ENCODE measurements around the gene RRM1.
"Not testable (repeated sequence)": the region's sequence is repeated elsewhere in the genome, so short reads cannot be mapped to it uniquely, and the experiment has no call there.

RRM1 gene

GRCh38 chr11:4146772-4147098 lies 52.1 kb downstream of the RRM1 start:
- peaks cover 1% of the 10 kb centered on the region for H3K36me3 Mint-ChIP-seq
- no peaks in the 10 kb centered on the region for H3K27me3 Mint-ChIP-seq

DNA sequence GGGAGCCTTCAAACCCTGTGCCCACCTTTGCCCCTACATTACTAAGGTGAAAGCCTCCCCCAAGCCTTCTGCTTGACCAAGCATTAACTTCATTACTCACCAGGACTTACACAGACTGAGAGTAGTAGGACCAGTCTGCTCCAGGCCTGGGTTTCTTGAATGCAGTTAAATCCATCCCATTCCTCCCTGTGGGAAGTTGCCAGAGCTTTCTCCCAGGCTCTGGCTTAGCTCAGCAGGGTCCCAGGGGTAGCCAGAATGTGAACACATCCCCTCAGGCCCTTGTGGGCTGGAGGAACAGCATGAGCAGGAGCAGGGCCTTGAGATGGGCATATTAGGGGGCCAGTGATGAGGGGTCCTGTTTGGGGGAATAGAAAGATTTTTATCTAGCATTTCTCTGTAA lies 59.9 kb downstream of the RRM1 start:
- H3K36me3 Mint-ChIP-seq = peaks cover 1% of the 10 kb centered on the region
- no peaks in the 10 kb centered on the region for H3K27me3 Mint-ChIP-seq
- H3K9me3 Mint-ChIP-seq = no peaks in the 10 kb centered on the region
- H3K27ac Mint-ChIP-seq = no peak overlapping the region
- no peaks in the 10 kb centered on the region for H3K4me1 Mint-ChIP-seq
- no peak overlapping the region for H3K4me3 Mint-ChIP-seq

More at GRCh38 chr11:4146772-4147098, 52.1 kb downstream of the RRM1 start:
- H3K27ac Mint-ChIP-seq = no peak overlapping the region
- H3K4me1 Mint-ChIP-seq = no peaks in the 10 kb centered on the region
- no peak overlapping the region for H3K4me3 Mint-ChIP-seq
- no peaks in the 10 kb centered on the region for H3K9me3 Mint-ChIP-seq

- H3K4me3 Mint-ChIP-seq = no peak overlapping the region
- H3K9me3 Mint-ChIP-seq = no peaks in the 10 kb centered on the region
- H3K27me3 Mint-ChIP-seq = no peaks in the 10 kb centered on the region
- H3K27ac Mint-ChIP-seq = no peak overlapping the region
- H3K36me3 Mint-ChIP-seq = peaks cover 1% of the 10 kb centered on the region
- no peaks in the 10 kb centered on the region for H3K4me1 Mint-ChIP-seq
Measured at GRCh38 chr11:4156571-4156970, 62.0 kb downstream of the RRM1 start.

DNA sequence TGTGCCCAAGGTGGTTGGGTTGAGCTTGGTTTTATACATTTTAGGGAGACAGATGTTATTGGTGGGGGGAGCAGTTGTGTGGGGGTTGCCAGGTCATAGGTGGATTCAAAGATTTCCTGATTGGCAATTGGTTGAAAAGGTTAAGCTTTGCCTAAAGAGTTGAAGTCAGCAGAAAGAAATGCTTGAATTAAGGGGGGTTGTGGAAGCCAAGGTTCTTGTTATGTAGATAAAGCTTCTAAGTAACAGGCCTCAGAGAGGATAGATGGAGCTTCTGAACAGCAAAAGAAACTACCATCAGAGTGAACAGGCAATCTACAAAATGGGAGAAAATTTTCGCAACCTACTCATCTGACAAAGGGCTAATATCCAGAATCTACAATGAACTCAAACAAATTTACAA lies 64.2 kb downstream of the RRM1 start:
- H3K27ac Mint-ChIP-seq, H3K36me3 Mint-ChIP-seq, H3K9me3 Mint-ChIP-seq, H3K4me3 Mint-ChIP-seq, H3K27me3 Mint-ChIP-seq, H3K4me1 Mint-ChIP-seq: not testable (repeated sequence)

GRCh38 chr11:4161305-4161704 lies 66.7 kb downstream of the RRM1 start:
- Mint-ChIP-seq H3K9me3 (no peaks in the 10 kb centered on the region), H3K4me3 (no peak overlapping the region), H3K4me1 (no peaks in the 10 kb centered on the region), H3K27me3 (no peaks in the 10 kb centered on the region), H3K27ac (no peak overlapping the region), H3K36me3 (peaks cover 1% of the 10 kb centered on the region)

DNA sequence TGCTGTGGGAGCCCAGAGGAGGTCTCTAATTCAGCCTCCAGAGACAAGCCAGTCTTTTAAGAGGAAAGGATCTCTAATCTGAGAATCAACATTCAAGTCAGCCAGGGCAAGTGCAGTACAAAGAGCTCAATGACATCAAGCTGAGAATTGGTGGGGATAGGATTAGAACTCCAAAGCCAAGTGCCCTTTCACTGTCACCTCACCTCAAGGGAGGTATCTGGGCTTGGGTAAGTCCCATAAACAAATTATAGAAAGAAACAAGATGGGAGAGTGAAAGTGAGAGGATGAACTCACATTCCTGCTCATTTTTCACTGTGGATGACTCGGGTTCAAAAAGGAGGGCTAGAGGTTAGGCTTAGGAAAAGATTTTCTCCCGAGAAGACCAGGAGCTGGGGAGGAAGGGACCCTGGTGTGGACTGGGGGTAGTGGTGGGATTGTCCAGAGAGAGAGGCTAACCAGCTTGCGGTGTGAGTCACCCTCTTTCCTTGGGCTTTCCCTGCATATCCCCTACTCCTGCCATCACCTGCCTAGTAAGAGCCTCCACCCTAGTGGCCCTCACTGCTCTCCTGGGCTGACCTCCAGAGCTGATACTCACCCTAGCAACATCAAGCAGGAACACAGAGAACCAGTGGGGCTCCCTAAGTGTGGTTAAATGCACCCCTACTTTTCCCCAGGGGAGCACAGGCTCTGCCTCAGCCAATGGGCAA lies 70.4 kb downstream of the RRM1 start:
- no peak overlapping the region for H3K4me3 Mint-ChIP-seq
- no peaks in the 10 kb centered on the region for H3K4me1 Mint-ChIP-seq
- no peaks in the 10 kb centered on the region for H3K27me3 Mint-ChIP-seq
- H3K27ac Mint-ChIP-seq = no peak overlapping the region
- H3K9me3 Mint-ChIP-seq = no peaks in the 10 kb centered on the region
- no peaks in the 10 kb centered on the region for H3K36me3 Mint-ChIP-seq

- Mint-ChIP-seq H3K36me3 (no peaks in the 10 kb centered on the region), H3K4me1 (no peaks in the 10 kb centered on the region), H3K27ac (no peak overlapping the region), H3K27me3 (no peaks in the 10 kb centered on the region), H3K9me3 (no peaks in the 10 kb centered on the region), H3K4me3 (no peak overlapping the region)
Measured at GRCh38 chr11:4167292-4167691, 72.7 kb downstream of the RRM1 start.

DNA sequence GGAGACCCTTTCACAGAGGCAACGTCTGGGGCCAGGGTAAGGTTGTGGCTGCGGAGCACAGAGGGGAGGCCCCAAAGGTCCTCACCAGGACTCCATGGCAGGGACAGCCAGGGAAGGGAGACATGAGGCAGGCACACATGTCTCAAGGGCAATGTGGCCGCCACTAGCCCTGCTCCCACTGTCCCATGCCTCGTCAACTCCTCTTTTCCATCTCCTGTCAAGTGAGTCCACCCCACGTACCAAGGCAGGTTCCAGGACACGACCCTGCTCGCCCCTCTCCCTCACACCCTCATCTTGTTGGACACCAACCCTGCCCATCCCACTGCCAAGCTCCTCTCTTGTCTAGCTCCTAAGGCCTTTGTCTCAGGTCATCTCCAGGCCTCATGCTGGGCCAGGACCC lies 73.2 kb downstream of the RRM1 start:
- Mint-ChIP-seq H3K4me3 (no peak overlapping the region), H3K27ac (no peak overlapping the region), H3K9me3 (no peaks in the 10 kb centered on the region), H3K4me1 (no peaks in the 10 kb centered on the region), H3K36me3 (no peaks in the 10 kb centered on the region), H3K27me3 (no peaks in the 10 kb centered on the region)

- H3K4me1 Mint-ChIP-seq, H3K36me3 Mint-ChIP-seq, H3K9me3 Mint-ChIP-seq, H3K27ac Mint-ChIP-seq, H3K27me3 Mint-ChIP-seq, H3K4me3 Mint-ChIP-seq: not testable (repeated sequence)
Measured at GRCh38 chr11:4175620-4176350, 81.2 kb downstream of the RRM1 start.

DNA sequence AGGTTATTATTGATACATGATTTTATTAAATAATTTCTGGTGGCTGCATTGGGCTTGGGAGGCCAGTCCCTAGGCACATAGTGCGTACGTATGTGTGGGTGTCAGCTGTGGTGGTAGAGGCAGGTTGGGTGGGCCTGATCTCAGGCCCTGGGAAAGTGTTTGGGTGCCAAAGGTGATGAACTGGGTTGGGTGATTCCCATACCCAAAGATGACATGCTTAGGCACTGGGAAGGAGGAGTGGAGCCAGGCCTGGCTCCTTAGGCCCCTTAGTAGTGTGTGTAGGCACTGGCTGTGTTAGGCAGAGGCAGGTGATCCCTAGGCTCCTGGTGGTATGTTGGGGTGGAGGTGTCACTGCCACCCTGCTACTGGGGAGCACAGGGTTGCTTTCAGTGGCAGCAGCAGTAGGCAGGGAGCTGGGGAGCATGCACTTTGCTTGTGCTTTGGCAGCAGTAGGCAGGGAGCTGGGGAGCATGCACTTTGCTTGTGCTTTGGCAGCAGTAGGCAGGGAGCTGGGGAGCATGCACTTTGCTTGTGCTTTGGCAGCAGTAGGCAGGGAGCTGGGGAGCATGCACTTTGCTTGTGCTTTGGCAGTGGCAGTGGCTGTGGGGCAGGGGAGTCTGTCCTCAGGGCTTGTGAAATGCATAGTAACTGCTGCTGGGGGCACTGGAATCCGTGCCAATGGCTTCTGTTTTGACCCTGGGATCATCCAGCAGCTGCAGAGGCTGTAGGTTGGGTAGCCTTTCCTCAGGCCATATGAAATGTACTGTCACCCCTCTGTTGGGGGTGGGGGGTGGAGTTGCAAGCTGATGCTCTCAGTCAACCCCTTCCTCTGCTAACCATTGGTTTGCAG lies 84.4 kb downstream of the RRM1 start:
- Mint-ChIP-seq H3K4me3 (no peak overlapping the region), H3K9me3 (no peaks in the 10 kb centered on the region), H3K27ac (no peak overlapping the region), H3K27me3 (peaks cover 8% of the 10 kb centered on the region), H3K4me1 (no peaks in the 10 kb centered on the region), H3K36me3 (no peaks in the 10 kb centered on the region)

GRCh38 chr11:4180441-4181183 lies 86.0 kb downstream of the RRM1 start:
- H3K4me3 Mint-ChIP-seq = no peak overlapping the region

DNA sequence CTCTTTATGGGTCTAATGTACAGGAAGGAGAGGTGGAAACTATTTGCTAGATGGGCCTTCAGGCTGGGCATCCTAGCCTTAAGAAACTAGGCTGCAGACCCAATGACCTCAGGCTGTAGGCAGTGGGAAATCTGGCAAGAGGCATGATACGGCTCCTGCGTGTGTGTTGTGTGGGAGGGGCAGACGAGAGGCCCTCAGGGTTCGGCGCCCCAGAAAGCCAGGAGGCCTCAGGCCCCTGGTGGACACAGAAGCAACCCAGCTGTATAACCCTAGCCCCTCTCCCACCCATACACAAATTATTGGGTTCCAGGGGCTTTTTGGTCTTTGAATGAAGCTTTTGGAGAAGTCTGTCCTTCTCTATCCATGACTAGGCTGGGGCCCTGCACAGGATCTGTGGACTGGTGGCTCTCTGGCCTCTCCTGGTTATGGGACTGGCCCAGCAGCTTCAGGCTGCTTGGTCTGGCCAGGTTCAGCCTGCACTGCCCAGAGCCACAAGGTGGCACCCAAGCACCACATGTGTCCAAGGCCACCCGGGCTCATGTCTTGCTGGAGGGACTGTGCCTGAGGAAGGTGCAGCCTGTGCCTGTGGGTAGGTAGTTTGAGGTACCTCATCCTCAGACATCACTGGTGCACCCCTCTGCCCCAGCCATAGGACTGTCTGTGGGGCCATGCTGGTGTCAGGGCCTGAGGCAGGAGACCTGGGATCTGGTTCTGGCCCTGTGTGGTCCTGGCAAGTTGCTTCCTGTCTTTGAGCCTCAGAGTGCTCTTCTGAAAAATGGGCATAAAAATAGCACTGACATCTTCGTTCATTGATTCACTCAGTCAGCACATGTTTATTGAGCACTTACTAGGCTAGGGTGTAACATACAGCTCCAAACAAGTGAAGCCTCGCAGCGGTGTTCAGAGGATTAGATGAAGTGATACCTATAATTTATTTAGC lies 87.5 kb downstream of the RRM1 start:
- Mint-ChIP-seq H3K4me1 (no peaks in the 10 kb centered on the region), H3K27me3 (peaks cover 1% of the 10 kb centered on the region), H3K4me3 (no peak overlapping the region), H3K27ac (no peak overlapping the region), H3K36me3 (no peaks in the 10 kb centered on the region), H3K9me3 (no peaks in the 10 kb centered on the region)

More at GRCh38 chr11:4180441-4181183, 86.0 kb downstream of the RRM1 start:
- H3K4me1 Mint-ChIP-seq = no peaks in the 10 kb centered on the region
- H3K27me3 Mint-ChIP-seq = peaks cover 8% of the 10 kb centered on the region
- H3K9me3 Mint-ChIP-seq = no peaks in the 10 kb centered on the region
- H3K36me3 Mint-ChIP-seq = no peaks in the 10 kb centered on the region
- H3K27ac Mint-ChIP-seq = no peak overlapping the region

GRCh38 chr11:4183410-4184057 lies 88.9 kb downstream of the RRM1 start:
- H3K4me3 Mint-ChIP-seq = no peak overlapping the region
- no peaks in the 10 kb centered on the region for H3K27me3 Mint-ChIP-seq
- H3K4me1 Mint-ChIP-seq = no peaks in the 10 kb centered on the region
- H3K36me3 Mint-ChIP-seq = no peaks in the 10 kb centered on the region
- H3K9me3 Mint-ChIP-seq = no peaks in the 10 kb centered on the region
- H3K27ac Mint-ChIP-seq = no peak overlapping the region

DNA sequence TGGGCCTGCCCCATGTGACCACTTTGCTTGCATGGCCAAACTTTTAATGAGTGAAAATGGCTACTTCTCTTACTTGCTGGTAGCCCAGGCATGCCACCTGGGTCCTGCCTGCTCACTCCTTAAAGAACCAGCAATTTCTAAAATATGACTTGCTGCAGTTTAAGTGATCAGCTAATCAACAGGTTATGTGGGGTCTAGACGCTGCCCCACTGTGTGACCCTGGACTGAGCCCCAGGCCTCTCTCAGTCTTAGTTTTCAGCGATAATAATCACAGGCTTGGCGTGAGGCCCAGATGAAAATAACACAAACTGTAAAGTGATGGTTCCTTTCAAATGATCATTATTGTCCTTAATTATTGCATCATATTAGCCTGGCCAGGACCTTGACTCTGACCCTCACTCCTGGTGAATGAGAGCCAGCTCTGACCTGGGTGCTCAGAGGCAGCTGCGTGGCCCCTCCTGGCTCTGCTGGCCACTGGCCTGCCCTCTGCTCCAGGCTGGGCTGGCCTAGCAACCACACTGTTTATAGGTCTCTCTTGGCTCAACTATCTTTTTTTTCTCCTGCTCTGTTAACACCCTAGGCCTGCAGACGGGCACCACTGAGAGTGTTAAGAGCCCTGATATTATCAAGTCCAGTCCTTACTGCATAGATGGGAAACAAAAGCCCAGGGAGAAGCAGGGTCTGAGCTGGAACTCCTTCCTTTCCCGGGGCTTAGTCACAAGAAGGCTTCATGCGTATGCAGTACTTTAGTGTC lies 89.7 kb downstream of the RRM1 start:
- Mint-ChIP-seq H3K9me3 (no peaks in the 10 kb centered on the region), H3K27me3 (no peaks in the 10 kb centered on the region), H3K4me3 (no peak overlapping the region), H3K27ac (no peak overlapping the region), H3K4me1 (no peaks in the 10 kb centered on the region), H3K36me3 (no peaks in the 10 kb centered on the region)

Data from activated naive CD4-positive, alpha-beta T cell treated with anti-CD3 and anti-CD28 coated beads, Interleukin-2, amount 50 U/mL, for 24 hours (primary cell).